BJ (cell line): ENCODE results near the gene BIN2. TPM values are rescaled to one million over a fixed set of nuclear protein-coding genes. Genes with fewer than 3 reads are reported as not detected.
"Not testable (repeated sequence)": the region's sequence is repeated elsewhere in the genome, so short reads cannot be mapped to it uniquely, and the experiment has no call there.

Source experiments
- CTCF ChIA-PET: fragments of 350-600 bp; formaldehyde crosslinking; extraction: SDS; loops from one replicate; lab custom pipeline; 2021; ENCODE audit warnings: antibody characterized with exemption, inconsistent platforms; lab: Yijun Ruan, JAX
- POLR2A ChIA-PET: fragments of 300-600 bp; sonication (Branson Sonifier 250); formaldehyde crosslinking; extraction: SDS; loops from one replicate; lab custom pipeline; 2021; ENCODE audit warnings: antibody characterized with exemption; lab: Charles Lee
- DNase-seq: peaks from one replicate; pipeline ENCODE4 v3.0.0-alpha.2; 2011; ENCODE audit warnings: low read depth
- H3K27me3 ChIP-seq: 2 replicates; pipeline ENCODE4 v1.6.0; 2011; ENCODE audit warnings: low read length; ENCODE audit not compliant: control insufficient read depth, insufficient read depth
- H3K36me3 ChIP-seq: 2 replicates; pipeline ENCODE4 v1.5.1; 2011; ENCODE audit warnings: low read length; ENCODE audit not compliant: control insufficient read depth, insufficient read depth
- H3K4me3 ChIP-seq: 2 replicates; pipeline ENCODE4 v1.5.1; 2011; ENCODE audit warnings: low read depth, mild to moderate bottlenecking, control low read depth, low read length
- polyA plus RNA-seq: library from polyadenylated mRNA; depleted of rRNA; stranded (reverse); fragments of >200 nt; gene quantifications from 2 replicates; pipeline ENCODE4 v1.2.3, GENCODE V29; 2011
- TF ChIP-seq, protein P1 (sequence below): IDR thresholded peaks from 2 replicates; pipeline ENCODE4 v1.5.1; 2011; ENCODE audit warnings: low read depth, mild to moderate bottlenecking, control low read depth, inconsistent platforms, low read length, moderate library complexity; ENCODE audit not compliant: insufficient read depth

Gene BIN2
- polyA plus RNA-seq, 1 experiment = not detected

- no peak overlapping the region for H3K4me3 ChIP-seq
- DNase-seq = no peak
- POLR2A ChIA-PET = no interaction called here
- no peaks in the 10 kb centered on the region for H3K36me3 ChIP-seq
- no peaks in the 10 kb centered on the region for H3K27me3 ChIP-seq
- CTCF ChIA-PET = no interaction called here
- TF ChIP-seq, protein P1, sequence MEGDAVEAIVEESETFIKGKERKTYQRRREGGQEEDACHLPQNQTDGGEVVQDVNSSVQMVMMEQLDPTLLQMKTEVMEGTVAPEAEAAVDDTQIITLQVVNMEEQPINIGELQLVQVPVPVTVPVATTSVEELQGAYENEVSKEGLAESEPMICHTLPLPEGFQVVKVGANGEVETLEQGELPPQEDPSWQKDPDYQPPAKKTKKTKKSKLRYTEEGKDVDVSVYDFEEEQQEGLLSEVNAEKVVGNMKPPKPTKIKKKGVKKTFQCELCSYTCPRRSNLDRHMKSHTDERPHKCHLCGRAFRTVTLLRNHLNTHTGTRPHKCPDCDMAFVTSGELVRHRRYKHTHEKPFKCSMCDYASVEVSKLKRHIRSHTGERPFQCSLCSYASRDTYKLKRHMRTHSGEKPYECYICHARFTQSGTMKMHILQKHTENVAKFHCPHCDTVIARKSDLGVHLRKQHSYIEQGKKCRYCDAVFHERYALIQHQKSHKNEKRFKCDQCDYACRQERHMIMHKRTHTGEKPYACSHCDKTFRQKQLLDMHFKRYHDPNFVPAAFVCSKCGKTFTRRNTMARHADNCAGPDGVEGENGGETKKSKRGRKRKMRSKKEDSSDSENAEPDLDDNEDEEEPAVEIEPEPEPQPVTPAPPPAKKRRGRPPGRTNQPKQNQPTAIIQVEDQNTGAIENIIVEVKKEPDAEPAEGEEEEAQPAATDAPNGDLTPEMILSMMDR = no peak
Observed at GRCh38 chr12:51322452-51322851, 1.5 kb downstream of the BIN2 start.

- POLR2A ChIA-PET = no interaction called here
- H3K36me3 ChIP-seq = no peaks in the 10 kb centered on the region
- DNase-seq = no peak
- TF ChIP-seq, protein P1 = no peak
- CTCF ChIA-PET = no interaction called here
- H3K4me3 ChIP-seq = no peak overlapping the region
- no peaks in the 10 kb centered on the region for H3K27me3 ChIP-seq
Observed at GRCh38 chr12:51321882-51322281, 2.1 kb downstream of the BIN2 start.

DNA sequence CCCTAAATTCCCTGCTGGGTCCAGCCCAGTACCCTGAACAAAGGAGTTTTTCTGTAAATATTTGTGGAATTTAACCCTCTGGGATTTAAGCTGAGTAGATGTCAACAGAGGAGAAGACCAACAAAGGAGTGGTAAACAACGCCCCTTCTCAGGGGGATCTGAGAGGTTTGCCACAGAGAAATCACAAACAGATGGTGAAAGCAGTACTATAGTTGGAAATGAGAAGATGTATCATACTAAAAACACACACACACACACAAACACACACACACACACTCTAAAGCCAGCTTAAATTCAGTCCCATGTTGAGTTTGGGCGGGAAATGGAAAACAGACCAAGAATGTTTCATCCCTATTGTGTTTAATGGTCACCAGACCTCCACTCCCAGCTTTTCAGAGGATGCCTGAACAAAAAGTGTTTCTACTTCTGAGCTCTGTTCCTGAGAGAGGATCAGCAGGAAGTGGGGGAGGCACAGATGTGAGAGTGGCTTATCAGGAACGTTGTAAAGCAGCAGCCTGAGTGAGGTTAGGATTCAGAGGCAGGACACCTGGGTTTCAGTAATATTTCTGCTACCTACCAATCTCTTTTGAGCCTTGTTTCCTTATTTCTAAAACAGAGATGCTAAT, 3.2 kb downstream of the BIN2 start:
- POLR2A ChIA-PET = interaction anchor here (0.6 kb wide), 1 partner anchor 50 kb away, joined by 5 read pairs; no protein-coding TSS in a partner anchor
- H3K36me3 ChIP-seq = no peaks in the 10 kb centered on the region

DNA sequence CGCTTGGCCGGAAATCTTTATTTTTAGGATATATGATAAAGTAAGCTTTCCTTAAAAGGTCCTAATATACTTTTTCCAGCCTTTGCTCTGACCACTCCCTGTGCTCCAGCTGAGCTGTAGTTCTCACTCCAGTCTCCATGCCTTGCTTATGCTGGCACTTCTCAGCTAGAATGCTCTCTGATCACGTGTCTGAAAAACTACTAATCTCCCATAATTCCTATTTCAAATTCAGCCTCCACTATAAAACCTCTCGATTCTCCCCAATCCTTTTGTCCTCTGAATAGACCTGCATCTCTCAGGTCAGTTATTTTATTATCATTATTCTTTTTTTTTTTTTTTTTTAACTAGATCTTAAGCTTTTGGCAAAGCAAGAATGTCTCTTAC, 3.7 kb downstream of the BIN2 start:
- TF ChIP-seq, protein P1 = no peak
- Histone ChIP-seq H3K4me3 (no peak overlapping the region), H3K36me3 (no peaks in the 10 kb centered on the region), H3K27me3 (no peaks in the 10 kb centered on the region)
- ChIA-PET POLR2A (no interaction called here), CTCF (interaction anchor here (0.7 to 1.4 kb wide), 3 partner anchors 10 to 451 kb away, joined by 3 to 4 read pairs (median 4); no protein-coding TSS in a partner anchor)
- no peak for DNase-seq

More for the DNA sequence above, 3.2 kb downstream of the BIN2 start:
- CTCF ChIA-PET = interaction anchor here (0.7 to 1.4 kb wide), 2 partner anchors 20 to 452 kb away, joined by 3 to 4 read pairs; no protein-coding TSS in a partner anchor
- Histone ChIP-seq H3K27me3 (no peaks in the 10 kb centered on the region), H3K4me3 (no peak overlapping the region)
- DNase-seq = no peak
- TF ChIP-seq, protein P1 = no peak

GRCh38 chr12:51318846-51319599, 5.0 kb downstream of the BIN2 start:
- Histone ChIP-seq H3K4me3 (no peak overlapping the region), H3K36me3 (no peaks in the 10 kb centered on the region), H3K27me3 (no peaks in the 10 kb centered on the region)
- TF ChIP-seq, protein P1 = no peak
- ChIA-PET POLR2A (no interaction called here), CTCF (interaction anchor here (0.7 to 1.6 kb wide), 3 partner anchors 10 to 23 kb away, joined by 3 to 4 read pairs (median 3); no protein-coding TSS in a partner anchor)
- DNase-seq = no peak

DNA sequence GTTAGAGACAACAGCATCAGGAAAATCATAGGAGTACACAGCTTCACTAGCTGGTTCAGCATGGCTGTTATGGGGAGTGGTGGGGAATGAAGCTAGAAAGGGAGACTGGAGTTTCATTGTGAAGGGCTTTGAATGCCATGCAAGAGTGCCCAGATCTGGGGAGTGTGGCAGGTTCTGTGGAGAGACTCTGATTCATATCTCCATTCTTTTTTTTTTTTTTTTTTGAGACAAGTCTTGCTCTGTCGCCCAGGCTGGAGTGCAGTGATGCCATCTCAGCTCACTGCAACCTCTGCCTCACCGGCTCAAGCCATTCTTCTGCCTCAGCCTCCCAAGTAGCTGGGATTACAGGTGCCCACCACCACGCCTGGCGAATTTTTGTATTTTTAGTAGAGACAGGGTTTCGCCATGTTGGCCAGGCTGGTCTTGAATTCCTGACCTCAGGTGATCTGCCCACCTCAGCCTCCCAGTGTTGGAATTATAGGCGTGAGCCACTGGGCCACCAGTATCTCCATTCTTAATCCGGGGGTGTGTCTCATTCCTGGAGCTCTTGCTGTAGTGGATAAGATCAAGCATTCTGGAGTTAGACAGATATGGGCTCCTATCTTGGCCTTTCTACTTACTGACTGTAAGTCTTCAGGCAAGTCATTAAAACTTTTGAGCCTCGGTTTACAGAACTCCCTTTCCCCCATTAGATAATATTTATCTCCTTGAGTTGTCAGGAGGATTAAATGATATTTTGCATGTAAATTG, 5.7 kb downstream of the BIN2 start:
- DNase-seq, H3K27me3 ChIP-seq, H3K36me3 ChIP-seq, POLR2A ChIA-PET, H3K4me3 ChIP-seq: not testable (repeated sequence)
- CTCF ChIA-PET = interaction anchor here (0.7 to 1.6 kb wide), 2 partner anchors 10 to 24 kb away, joined by 3 read pairs; no protein-coding TSS in a partner anchor
